ENCODE measurements around the gene POU2F2.

Gene POU2F2

DNA sequence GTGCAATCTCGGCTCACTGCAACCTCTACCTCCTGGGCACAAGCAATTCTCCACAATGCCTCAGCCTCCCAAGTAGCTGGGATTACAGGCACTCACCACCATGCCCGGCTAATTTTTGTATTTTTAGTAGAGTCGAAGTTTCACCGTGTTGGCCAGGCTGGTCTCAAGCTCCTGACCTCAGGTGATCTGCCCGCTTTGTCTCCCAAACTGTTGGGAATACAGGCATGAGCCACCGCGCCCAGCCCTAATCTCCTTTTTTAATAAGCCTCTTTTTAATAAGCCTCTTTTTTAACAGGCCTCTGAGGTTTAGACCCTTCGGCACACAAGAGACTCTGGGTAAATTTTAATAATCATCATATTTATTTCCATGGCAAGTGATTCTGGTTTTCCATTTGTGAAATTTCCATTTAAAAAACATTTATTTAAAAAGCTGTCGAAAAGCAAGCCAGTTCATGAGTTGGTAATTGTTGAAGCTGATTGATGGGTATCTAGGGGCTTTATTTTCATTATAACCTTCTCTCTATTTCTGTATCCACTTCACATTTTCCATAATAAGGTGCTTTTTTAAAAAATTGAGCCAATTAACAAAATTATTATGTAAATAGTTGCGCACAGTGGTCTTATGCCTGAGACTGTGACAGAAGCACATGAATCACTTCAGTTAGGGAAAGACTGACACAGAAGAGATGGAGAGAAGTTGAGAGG is 11.8 kb downstream of the POU2F2 start:
- H3K4me2 ChIP-seq (ENCODE audit: low read length), result no peak overlapping the region
- H3K36me3 ChIP-seq (ENCODE audit: control insufficient read depth, insufficient read depth, low read length), result no peaks in the 10 kb centered on the region
- no peaks in the 10 kb centered on the region for H3K27me3 ChIP-seq (ENCODE audit: control insufficient read depth, insufficient read depth, low read length)
- H3K4me1 ChIP-seq, result peaks cover under 1% of the 10 kb centered on the region
- TF ChIP-seq, protein P1, sequence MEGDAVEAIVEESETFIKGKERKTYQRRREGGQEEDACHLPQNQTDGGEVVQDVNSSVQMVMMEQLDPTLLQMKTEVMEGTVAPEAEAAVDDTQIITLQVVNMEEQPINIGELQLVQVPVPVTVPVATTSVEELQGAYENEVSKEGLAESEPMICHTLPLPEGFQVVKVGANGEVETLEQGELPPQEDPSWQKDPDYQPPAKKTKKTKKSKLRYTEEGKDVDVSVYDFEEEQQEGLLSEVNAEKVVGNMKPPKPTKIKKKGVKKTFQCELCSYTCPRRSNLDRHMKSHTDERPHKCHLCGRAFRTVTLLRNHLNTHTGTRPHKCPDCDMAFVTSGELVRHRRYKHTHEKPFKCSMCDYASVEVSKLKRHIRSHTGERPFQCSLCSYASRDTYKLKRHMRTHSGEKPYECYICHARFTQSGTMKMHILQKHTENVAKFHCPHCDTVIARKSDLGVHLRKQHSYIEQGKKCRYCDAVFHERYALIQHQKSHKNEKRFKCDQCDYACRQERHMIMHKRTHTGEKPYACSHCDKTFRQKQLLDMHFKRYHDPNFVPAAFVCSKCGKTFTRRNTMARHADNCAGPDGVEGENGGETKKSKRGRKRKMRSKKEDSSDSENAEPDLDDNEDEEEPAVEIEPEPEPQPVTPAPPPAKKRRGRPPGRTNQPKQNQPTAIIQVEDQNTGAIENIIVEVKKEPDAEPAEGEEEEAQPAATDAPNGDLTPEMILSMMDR (IDR thresholded peaks at IDR 0.05), result no peak
- H3K27ac ChIP-seq, result no peak overlapping the region
- H2AFZ ChIP-seq, result no peak overlapping the region
- H3K9me3 ChIP-seq (ENCODE audit: control insufficient read depth, low read length), result no peaks in the 10 kb centered on the region
- H3K79me2 ChIP-seq, result no peaks in the 10 kb centered on the region
- H3K4me3 ChIP-seq (ENCODE audit: low read depth, low read length), result no peak overlapping the region
- H3K9ac ChIP-seq, result no peak overlapping the region

DNA sequence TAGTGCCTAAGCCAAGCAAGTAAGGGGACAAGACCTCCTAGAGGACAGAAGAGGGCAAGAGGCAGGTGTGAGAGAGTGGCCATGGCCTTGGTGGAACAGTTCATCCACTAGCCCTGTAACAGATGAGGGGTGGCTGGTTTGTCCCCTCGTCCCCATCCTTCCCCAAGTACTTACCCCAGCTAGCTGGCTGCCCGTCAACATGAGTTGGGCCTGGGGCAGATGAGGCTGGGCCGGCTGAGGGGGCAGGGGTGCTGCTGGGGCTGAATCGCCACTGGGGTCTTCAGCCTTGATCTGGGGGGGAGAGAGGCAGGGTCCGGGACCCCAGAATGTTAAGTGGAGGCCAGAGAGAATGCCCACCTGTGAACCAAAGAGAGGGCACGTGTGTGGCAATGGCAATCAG is 15.2 kb downstream of the POU2F2 start:
- Histone ChIP-seq H3K9ac (no peak overlapping the region), H3K4me3 (ENCODE audit: low read depth, low read length) (no peak overlapping the region), H3K9me3 (ENCODE audit: control insufficient read depth, low read length) (no peaks in the 10 kb centered on the region), H3K36me3 (ENCODE audit: control insufficient read depth, insufficient read depth, low read length) (no peaks in the 10 kb centered on the region), H3K27me3 (ENCODE audit: control insufficient read depth, insufficient read depth, low read length) (no peaks in the 10 kb centered on the region), H3K79me2 (no peaks in the 10 kb centered on the region), H3K27ac (no peak overlapping the region), H3K4me1 (peaks cover 18% of the 10 kb centered on the region), H2AFZ (no peak overlapping the region), H3K4me2 (ENCODE audit: low read length) (no peak overlapping the region)
- TF ChIP-seq, protein P1 (IDR thresholded peaks at IDR 0.05), result no peak

DNA sequence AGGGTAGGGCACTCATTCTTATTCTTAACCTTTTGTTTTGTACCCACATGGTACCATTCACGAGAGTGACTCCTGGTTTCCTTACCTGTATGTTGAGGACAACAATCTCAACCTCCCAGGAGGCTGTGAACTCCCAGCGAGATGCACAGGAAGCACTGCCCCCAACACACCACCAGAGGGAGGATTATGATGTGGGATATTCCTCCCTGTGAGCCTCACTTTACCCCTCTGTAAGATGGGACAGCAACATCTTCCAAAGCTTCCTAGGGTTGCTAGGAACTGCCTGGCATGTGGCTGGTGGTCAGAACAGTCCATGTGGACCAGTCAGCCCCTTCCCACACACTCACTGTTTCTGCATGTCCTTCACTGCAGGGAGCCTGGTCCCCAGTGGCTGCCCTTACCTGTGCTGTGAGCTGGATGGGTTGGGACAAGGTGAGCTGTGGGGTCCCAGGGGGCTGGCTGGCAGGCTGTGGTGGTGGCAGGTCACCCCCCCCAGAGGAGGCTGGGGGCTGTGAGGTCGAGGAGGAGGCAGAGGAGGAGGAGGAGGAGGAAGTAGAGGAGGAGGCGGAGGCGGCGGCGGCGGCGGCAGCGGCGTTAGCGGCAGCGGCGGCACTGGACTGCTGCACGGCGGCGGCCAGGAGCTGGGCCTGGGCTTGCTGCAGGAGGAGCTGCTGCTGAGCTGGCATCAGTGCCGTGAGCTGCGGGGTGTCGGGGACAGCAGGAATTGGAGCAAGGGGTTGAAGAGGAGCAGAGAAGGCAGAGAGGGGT is 15.8 kb downstream of the POU2F2 start:
- Histone ChIP-seq H3K27ac (no peak overlapping the region), H3K9ac (no peak overlapping the region), H3K27me3 (ENCODE audit: control insufficient read depth, insufficient read depth, low read length) (no peaks in the 10 kb centered on the region), H3K4me1 (peaks cover 18% of the 10 kb centered on the region), H3K79me2 (no peaks in the 10 kb centered on the region), H3K36me3 (ENCODE audit: control insufficient read depth, insufficient read depth, low read length) (no peaks in the 10 kb centered on the region), H2AFZ (no peak overlapping the region), H3K9me3 (ENCODE audit: control insufficient read depth, low read length) (no peaks in the 10 kb centered on the region), H3K4me2 (ENCODE audit: low read length) (no peak overlapping the region), H3K4me3 (ENCODE audit: low read depth, low read length) (no peak overlapping the region)
- TF ChIP-seq, protein P1 (IDR thresholded peaks at IDR 0.05), result no peak

DNA sequence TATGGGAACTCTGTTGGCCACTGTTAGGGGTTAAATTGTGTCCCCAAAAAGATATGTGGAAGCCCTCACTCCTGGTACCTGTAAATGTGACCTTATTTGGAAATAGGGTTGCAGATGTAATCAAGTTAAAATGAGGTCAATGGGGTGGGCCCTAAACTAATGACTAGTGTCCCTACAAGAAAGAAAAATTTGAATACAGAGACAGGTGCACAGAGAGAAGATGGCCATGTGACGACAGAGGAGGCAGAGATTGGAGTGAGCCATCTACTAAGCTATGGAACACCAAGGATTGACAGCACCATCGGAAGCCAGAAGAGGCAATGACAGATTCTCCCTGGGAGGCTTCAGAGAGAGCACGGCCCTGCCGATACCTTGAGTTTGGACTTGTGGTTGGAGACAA is 16.5 kb downstream of the POU2F2 start:
- Histone ChIP-seq H3K36me3 (ENCODE audit: control insufficient read depth, insufficient read depth, low read length) (no peaks in the 10 kb centered on the region), H3K27me3 (ENCODE audit: control insufficient read depth, insufficient read depth, low read length) (no peaks in the 10 kb centered on the region), H3K9ac (no peak overlapping the region), H3K27ac (no peak overlapping the region), H3K9me3 (ENCODE audit: control insufficient read depth, low read length) (no peaks in the 10 kb centered on the region), H3K79me2 (no peaks in the 10 kb centered on the region), H2AFZ (no peak overlapping the region), H3K4me3 (ENCODE audit: low read depth, low read length) (no peak overlapping the region), H3K4me2 (ENCODE audit: low read length) (no peak overlapping the region), H3K4me1 (peaks cover 18% of the 10 kb centered on the region)
- TF ChIP-seq, protein P1 (IDR thresholded peaks at IDR 0.05), result no peak
